ENCODE data around the gene DXO. TPM values are rescaled to one million over a fixed set of nuclear protein-coding genes. Genes with fewer than 3 reads are reported as not detected.

DXO gene
- total and polyA plus RNA-seq, 2 of the 13 experiments (the other 11 are each of a cell fraction or from before 2014, with no cell fraction given), result 18.6 to 26.2 TPM

DNA sequence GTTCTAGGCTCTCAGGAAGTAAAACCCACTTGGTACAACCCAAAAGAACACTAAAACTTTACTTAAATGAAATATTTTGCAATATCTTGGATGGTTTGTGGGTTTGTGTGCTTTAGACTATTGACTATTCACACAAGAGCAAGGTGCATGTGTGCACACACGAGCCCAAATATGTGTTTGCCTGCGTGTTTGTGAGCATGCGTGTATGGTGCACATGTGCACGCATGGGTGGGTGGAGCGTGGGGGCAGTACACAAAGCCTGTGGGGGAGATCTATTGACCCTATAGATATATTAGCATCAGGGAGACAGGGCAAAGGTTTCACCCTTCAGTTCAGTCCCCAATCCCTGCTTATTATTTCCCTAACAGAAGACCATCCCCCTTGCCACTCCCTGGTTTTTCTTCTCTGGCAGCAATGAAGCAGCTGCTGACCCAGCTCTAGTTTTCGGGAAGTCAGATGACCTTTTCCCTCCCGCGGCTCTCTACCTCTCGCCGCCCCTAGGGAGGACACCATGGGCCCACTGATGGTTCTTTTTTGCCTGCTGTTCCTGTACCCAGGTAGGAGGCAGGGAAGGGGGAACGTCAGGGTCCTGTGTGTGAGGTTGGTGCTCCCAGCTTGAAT lies 44.6 kb downstream of the DXO start, which contains the start of gene C2 (continued):
- TF ChIP-seq, protein P1, sequence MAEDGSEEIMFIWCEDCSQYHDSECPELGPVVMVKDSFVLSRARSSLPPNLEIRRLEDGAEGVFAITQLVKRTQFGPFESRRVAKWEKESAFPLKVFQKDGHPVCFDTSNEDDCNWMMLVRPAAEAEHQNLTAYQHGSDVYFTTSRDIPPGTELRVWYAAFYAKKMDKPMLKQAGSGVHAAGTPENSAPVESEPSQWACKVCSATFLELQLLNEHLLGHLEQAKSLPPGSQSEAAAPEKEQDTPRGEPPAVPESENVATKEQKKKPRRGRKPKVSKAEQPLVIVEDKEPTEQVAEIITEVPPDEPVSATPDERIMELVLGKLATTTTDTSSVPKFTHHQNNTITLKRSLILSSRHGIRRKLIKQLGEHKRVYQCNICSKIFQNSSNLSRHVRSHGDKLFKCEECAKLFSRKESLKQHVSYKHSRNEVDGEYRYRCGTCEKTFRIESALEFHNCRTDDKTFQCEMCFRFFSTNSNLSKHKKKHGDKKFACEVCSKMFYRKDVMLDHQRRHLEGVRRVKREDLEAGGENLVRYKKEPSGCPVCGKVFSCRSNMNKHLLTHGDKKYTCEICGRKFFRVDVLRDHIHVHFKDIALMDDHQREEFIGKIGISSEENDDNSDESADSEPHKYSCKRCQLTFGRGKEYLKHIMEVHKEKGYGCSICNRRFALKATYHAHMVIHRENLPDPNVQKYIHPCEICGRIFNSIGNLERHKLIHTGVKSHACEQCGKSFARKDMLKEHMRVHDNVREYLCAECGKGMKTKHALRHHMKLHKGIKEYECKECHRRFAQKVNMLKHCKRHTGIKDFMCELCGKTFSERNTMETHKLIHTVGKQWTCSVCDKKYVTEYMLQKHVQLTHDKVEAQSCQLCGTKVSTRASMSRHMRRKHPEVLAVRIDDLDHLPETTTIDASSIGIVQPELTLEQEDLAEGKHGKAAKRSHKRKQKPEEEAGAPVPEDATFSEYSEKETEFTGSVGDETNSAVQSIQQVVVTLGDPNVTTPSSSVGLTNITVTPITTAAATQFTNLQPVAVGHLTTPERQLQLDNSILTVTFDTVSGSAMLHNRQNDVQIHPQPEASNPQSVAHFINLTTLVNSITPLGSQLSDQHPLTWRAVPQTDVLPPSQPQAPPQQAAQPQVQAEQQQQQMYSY (CRISPR knock-in tag; IDR thresholded peaks at IDR 0.05), result no peak
- TF ChIP-seq THAP7 (CRISPR knock-in tag; IDR thresholded peaks at IDR 0.05) (no peak), ZEB1 (IDR thresholded peaks at IDR 0.05; ENCODE audit: insufficient replicate concordance, low read depth) (peak; percentile 79), CENPX (CRISPR knock-in tag; IDR thresholded peaks at IDR 0.05) (no peak), AHR (CRISPR knock-in tag; IDR thresholded peaks at IDR 0.05) (peak; percentile 62), ZBTB14 (CRISPR knock-in tag; IDR thresholded peaks at IDR 0.05) (0 out of 2 replicates have a peak, but pooled peaks have one; percentile 23), MIER3 (CRISPR knock-in tag; IDR thresholded peaks at IDR 0.05; ENCODE audit: borderline replicate concordance) (peak; percentile 99), ZBTB4 (CRISPR knock-in tag; IDR thresholded peaks at IDR 0.05; ENCODE audit: borderline replicate concordance) (peak; percentile 72; the same call in 1 of the 2 replicates), GATAD2A (CRISPR knock-in tag; IDR thresholded peaks at IDR 0.05) (peak; percentile 100), RNF2 (conservative IDR thresholded peaks at IDR 0.05; ENCODE audit: low read depth) (no peak), KMT2B (CRISPR knock-in tag; IDR thresholded peaks at IDR 0.05) (peak; percentile 51; the same call in 1 of the 2 replicates)
- TF ChIP-seq, protein P2, sequence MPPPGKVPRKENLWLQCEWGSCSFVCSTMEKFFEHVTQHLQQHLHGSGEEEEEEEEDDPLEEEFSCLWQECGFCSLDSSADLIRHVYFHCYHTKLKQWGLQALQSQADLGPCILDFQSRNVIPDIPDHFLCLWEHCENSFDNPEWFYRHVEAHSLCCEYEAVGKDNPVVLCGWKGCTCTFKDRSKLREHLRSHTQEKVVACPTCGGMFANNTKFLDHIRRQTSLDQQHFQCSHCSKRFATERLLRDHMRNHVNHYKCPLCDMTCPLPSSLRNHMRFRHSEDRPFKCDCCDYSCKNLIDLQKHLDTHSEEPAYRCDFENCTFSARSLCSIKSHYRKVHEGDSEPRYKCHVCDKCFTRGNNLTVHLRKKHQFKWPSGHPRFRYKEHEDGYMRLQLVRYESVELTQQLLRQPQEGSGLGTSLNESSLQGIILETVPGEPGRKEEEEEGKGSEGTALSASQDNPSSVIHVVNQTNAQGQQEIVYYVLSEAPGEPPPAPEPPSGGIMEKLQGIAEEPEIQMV (CRISPR knock-in tag; IDR thresholded peaks at IDR 0.05; ENCODE audit: low read depth), result 0 out of 2 replicates have a peak, but pooled peaks have one; percentile 25
- TF ChIP-seq, protein P3, sequence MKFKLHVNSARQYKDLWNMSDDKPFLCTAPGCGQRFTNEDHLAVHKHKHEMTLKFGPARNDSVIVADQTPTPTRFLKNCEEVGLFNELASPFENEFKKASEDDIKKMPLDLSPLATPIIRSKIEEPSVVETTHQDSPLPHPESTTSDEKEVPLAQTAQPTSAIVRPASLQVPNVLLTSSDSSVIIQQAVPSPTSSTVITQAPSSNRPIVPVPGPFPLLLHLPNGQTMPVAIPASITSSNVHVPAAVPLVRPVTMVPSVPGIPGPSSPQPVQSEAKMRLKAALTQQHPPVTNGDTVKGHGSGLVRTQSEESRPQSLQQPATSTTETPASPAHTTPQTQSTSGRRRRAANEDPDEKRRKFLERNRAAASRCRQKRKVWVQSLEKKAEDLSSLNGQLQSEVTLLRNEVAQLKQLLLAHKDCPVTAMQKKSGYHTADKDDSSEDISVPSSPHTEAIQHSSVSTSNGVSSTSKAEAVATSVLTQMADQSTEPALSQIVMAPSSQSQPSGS (CRISPR knock-in tag; IDR thresholded peaks at IDR 0.05), result peak; percentile 81
- TF ChIP-seq, protein P4, sequence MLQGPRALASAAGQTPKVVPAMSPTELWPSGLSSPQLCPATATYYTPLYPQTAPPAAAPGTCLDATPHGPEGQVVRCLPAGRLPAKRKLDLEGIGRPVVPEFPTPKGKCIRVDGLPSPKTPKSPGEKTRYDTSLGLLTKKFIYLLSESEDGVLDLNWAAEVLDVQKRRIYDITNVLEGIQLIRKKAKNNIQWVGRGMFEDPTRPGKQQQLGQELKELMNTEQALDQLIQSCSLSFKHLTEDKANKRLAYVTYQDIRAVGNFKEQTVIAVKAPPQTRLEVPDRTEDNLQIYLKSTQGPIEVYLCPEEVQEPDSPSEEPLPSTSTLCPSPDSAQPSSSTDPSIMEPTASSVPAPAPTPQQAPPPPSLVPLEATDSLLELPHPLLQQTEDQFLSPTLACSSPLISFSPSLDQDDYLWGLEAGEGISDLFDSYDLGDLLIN (CRISPR knock-in tag; IDR thresholded peaks at IDR 0.05; ENCODE audit: borderline replicate concordance), result peak; percentile 53; the same call in 1 of the 2 replicates

Data from HepG2 (cell line).